Hepatic stellate cell (primary cell): Measurements from ENCODE around the gene SYMPK.
A peak's percentile ranks its signal among the peaks of the same experiment; 100 is the strongest.

Experiments used
- DNase-seq: peaks from one replicate; pipeline ENCODE4 v3.0.0; 2011; ENCODE audit warnings: low spot score

The SYMPK gene

GRCh38 chr19:45825263-45825605, 37.7 kb downstream of the SYMPK start:
- no peak for DNase-seq

- DNase-seq, result no peak
These were observed 38.2 kb downstream of the SYMPK start for GRCh38 chr19:45824531-45825262.

GRCh38 chr19:45824041-45824471, 38.9 kb downstream of the SYMPK start:
- DNase-seq, result no peak

- no peak for DNase-seq
These were observed 39.8 kb downstream of the SYMPK start for GRCh38 chr19:45823182-45823581.

- DNase-seq, result no peak
These were observed 40.2 kb downstream of the SYMPK start for GRCh38 chr19:45822716-45823115.

GRCh38 chr19:45821570-45821969, 41.4 kb downstream of the SYMPK start:
- no peak for DNase-seq

- DNase-seq, result no peak
These were observed 41.8 kb downstream of the SYMPK start for GRCh38 chr19:45821103-45821521.

GRCh38 chr19:45820413-45821102, 42.4 kb downstream of the SYMPK start:
- DNase-seq, result no peak

GRCh38 chr19:45819769-45820168, 43.2 kb downstream of the SYMPK start:
- DNase-seq, result no peak

- DNase-seq, result no peak
These were observed 45.1 kb downstream of the SYMPK start for GRCh38 chr19:45817725-45818301.

GRCh38 chr19:45817010-45817724, 45.8 kb downstream of the SYMPK start:
- DNase-seq, result peak; percentile 99

- DNase-seq, result no peak
These were observed 46.5 kb downstream of the SYMPK start for GRCh38 chr19:45816236-45817009.

- no peak for DNase-seq
These were observed 47.3 kb downstream of the SYMPK start for GRCh38 chr19:45815481-45816216.

- no peak for DNase-seq
These were observed 48.0 kb downstream of the SYMPK start, which contains the start of gene RSPH6A for GRCh38 chr19:45814851-45815480. Gene RSPH6A (minus strand): TSS chr19:45815308. CDS start chr19:45815176, 132 bp downstream.

- DNase-seq, result no peak
These were observed 48.7 kb downstream of the SYMPK start for GRCh38 chr19:45814166-45814780.

- DNase-seq, result no peak
These were observed 50.6 kb downstream of the SYMPK start for GRCh38 chr19:45812297-45812696.

- DNase-seq, result peak; percentile 49
These were observed 53.2 kb downstream of the SYMPK start for GRCh38 chr19:45809643-45810159.

GRCh38 chr19:45805719-45806118, 57.2 kb downstream of the SYMPK start:
- DNase-seq, result no peak

GRCh38 chr19:45804959-45805230, 58.1 kb downstream of the SYMPK start:
- DNase-seq, result no peak
